HG03039 (cell line): ENCODE results near the gene PCBP3.
"Not testable (repeated sequence)": the region's sequence is repeated elsewhere in the genome, so short reads cannot be mapped to it uniquely, and the experiment has no call there.

Experiments
- ATAC-seq: cut with Tn5 transposase; IDR thresholded peaks from one replicate; pipeline ENCODE4 v1.9.1; 2021; ENCODE audit warnings: mild to moderate bottlenecking, moderate library complexity; ENCODE audit not compliant: unreplicated experiment

Gene PCBP3

DNA sequence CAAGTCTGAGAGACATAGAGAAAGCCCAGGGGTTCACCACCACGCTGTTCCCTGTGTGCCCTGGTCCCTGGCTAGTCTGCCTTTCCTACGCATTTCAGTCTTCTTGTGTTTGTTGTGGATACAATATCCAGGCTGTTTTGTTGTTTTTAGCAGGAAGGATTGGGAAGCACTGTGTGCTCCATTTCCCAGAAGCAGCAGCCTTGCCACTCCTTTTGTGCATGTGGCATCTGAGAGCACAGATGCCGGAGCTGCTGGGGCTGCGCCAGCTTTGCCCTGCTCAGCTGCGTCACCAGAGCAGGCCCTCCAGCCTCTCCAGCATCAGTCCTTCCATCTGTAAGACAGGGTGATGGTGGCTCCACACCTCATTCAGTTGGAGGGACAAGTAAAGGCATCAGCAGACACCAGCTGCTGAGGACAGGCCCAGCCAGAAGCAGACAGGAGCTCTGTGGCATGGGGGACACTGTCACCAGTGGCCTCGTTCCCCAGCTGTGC lies 243.6 kb downstream of the PCBP3 start:
- ATAC-seq = no peak

DNA sequence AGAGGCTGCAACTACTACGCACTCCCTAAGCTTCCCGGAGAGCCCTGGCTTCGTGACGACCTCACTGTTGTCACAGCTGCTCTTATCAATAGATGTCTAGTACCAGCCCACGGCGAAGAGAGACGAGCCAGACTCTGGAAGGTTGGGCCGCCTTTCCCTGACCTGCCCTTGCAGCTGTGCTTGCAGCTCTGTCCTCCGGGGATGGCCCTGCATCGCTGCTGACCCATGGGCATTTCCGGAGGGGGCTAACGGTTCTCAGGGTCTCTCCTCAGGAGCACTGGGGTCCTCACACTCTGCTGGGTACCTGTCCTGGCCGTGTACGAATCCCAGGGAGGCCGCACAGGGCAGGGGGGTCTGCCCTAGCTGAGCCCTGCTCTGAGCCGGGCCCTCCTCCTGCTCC lies 244.3 kb downstream of the PCBP3 start:
- no peak for ATAC-seq

DNA sequence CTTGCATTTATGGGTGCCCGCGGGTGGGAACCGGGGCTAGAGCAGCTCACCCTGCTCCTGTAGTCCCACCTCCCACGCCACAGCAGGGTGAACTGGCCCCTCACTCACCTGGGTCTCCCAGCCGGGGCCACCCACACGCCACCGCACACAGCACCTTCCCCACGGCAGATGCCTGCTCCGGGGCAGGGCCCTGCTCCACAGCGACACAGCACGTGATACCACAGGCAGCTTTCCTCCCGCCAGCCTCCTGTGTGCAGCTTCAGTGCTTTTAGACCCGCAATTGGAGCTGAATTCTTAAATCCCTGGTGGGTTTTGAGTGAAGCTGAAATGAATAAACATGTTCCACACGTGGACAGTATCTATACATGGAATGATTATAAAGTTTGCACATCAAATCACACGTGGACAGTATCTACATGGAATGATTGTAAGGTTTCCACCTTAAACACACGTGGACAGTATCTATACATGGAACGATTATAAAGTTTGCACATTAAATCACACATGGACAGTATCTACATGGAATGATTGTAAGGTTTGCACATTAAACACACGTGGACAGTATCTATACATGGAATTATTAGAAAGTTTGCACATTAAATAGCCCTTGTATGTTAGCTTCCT lies 245.0 kb downstream of the PCBP3 start:
- ATAC-seq = no peak

DNA sequence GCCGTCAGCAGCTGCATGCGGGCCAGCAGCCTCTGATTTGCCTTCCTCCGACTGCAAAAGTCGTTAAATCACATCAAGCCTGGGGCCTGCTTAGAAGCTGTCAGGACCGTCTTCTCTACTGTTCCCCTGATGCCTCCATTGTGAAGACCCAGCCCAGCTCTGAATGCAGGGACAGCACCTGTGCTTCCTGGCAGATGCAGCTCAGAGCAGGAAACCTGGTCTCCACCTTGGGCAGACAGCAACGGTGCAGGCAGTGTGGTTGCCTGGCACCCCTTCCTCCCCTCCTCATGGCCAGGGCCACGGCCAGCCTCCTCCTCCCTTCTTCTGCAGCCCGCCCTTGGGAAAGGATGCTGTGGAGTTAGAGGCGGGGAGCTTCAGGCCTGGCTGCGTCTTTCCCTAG lies 245.7 kb downstream of the PCBP3 start:
- no peak for ATAC-seq

DNA sequence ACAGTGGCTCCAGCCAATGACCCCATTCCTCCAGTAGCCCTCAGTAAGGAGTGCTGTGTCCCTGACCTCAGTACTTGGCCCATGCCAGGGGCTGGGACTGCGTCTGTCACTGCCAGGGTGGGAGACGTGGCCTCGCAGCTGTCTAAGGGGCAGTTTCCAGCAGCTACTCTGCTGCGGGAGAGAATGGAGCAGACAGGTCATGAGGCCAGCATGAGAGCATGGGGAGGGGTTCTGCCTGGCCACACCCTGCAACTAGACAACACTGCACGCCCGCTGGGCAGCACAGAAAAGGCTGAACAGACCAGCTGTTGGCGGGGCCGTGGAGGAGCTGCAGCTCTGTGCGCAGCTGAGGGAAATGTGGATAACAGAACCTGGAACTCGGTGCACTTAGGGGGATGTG lies 246.4 kb downstream of the PCBP3 start:
- ATAC-seq = no peak

DNA sequence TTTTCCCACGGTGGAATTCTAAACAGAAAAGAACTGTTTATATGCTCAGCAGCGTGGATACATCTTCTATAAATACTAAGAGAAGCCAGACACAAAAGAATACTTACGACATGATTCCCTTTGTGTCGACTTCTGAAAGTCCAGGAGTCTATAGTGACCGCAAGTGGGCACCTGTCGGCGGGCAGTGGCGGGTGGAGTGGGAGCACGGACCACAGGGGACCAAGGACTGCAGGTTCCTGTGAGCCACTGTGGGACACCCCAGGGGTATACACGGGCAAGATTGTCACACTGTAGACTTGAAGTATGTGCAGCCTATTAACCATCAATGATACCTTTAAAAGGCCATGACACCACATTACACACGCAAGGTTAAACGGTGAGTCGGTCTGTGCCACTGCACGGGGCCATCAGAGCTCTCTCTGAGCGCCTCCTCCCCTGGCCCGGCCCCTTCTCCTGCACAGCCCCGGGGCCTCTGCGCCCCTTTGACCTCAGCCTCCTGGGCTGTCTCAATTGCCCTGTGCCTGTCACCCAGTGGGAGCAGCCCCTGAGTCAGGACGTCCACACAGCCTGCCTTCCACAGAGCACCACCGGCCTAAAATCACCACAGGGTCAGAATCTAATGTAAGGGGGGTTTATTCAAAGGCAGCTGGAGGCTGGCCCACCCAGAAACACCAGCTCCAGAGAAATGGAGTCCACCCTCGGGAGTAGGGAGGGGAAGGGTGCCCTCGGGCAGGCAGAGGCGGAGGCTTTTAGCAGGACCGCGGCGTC lies 248.0 kb downstream of the PCBP3 start:
- no peak for ATAC-seq

GRCh38 chr21:45892156-45892915 lies 248.8 kb downstream of the PCBP3 start:
- ATAC-seq = no peak

DNA sequence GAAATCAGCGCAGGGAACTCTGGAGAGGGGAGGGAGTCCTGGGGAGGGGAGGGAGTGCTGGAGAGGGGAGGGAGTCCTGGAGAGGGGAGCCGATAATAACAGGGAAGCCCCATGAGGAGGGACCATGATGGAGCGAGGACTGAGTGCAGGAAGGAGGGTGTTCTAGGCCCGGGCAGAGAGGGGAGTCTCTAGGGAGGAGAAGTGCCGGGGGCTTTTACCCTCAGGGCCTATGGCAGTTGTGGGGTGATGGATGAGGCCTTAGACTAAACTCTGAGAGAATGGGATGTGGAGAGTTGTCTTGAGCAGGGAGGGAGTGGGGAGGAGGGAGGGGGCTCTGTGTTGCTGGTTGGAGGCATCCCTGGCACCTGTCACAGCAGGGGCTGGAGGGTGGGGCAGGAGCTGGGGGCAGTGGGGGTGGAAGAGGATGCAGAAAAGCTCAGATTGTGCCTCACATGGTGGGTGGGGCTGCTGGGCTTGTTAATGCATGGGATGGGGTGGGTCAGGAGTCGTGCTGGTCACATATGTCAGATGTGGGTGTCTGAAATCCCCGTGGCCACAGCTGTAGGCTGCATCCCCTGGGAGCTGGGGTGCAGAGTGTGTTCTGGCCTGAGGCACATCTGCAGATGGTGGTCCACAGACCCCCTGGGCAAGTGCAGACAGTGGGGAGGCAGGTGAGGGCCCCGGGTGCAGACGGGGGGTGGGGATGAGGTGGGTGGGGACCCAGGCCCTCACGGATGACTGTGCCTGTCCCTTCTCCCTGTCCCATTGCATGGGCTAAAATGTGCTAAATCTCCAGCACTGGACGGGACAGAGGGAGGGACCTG lies 249.6 kb downstream of the PCBP3 start:
- ATAC-seq = no peak

DNA sequence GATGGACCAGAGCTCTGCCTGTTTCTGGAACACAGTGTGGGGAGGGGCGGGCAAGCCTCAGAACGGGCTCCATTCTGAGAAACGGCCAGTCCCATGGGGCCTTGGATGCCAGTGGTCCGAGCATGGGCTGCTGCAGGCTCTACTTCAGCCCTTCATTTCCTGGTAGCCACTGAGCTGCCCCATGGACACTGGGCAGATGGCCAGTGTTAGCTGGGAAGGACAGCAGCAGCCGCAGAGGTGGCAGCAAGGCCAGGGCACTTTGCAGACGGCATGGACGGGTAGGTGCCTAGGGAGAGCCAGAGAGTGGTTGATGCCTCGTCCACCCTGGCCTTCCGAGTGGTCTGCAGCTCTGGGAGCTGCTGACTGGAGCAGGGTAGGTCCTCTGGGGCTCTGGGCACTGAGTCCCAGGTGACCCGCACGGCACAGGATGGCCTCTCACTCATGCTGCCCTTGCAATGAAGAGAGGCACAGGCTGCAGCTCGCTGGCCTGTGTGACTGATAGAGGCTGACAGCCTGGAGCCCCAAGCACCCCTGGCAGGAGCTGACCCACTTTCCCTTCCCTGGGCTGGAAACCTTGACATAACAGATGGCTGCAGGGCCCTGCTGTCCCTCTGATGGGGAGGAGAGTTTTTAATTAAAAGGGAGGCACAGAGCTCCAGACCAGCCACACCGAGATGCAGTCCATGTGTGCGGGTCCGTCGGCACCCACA lies 250.4 kb downstream of the PCBP3 start:
- ATAC-seq = no peak

GRCh38 chr21:45894450-45894825 lies 250.9 kb downstream of the PCBP3 start:
- no peak for ATAC-seq

- ATAC-seq = no peak
Observed at GRCh38 chr21:45894906-45895777, 251.6 kb downstream of the PCBP3 start.

DNA sequence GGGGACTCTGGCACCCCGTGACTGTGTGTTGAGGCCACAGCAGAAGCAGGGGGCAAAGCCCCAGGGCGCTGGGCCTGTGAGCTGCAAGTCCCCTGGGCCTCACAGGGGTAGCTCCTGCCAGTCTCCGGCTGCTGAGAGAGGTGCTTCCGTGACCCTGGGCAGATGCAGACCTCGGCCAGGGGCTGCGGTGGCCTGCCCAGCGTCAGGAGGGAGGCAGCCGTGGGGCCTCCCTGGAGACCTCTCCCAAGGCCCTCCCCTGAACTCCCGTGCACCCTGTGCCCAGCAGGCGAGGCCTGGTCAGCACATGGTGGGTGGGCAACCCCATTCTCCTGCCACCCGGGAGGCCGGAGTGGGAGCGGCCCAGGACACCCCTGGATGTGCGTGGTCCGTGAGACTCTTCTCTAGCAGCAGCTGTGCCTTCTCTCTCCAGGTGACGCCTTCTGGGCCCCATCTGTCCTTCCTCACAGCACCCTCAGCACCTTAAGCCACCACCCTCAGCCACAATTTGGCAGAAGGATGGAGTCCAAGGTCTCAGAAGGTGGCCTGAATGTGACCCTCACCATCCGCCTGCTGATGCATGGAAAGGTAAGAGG lies 252.3 kb downstream of the PCBP3 start:
- ATAC-seq = no peak

DNA sequence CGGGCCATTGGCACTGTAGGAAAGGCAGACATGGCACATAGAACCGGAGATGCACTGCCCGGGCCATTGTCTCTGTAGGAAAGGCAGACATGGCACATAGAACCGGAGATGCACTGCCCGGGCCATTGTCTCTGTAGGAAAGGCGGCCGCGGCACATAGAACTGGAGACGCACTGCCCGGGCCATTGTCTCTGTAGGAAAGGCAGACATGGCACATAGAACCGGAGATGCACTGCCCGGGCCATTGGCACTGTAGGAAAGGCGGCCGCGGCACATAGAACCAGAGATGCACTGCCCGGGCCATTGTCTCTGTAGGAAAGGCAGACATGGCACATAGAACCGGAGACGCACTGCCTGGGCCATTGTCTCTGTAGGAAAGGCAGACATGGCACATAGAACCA lies 252.9 kb downstream of the PCBP3 start:
- ATAC-seq = not testable (repeated sequence)

GRCh38 chr21:45897191-45898027 lies 253.9 kb downstream of the PCBP3 start:
- no peak for ATAC-seq

- ATAC-seq = no peak
Observed at GRCh38 chr21:45898028-45898350, 254.5 kb downstream of the PCBP3 start.

- no peak for ATAC-seq
Observed at GRCh38 chr21:45898781-45899180, 255.3 kb downstream of the PCBP3 start.

DNA sequence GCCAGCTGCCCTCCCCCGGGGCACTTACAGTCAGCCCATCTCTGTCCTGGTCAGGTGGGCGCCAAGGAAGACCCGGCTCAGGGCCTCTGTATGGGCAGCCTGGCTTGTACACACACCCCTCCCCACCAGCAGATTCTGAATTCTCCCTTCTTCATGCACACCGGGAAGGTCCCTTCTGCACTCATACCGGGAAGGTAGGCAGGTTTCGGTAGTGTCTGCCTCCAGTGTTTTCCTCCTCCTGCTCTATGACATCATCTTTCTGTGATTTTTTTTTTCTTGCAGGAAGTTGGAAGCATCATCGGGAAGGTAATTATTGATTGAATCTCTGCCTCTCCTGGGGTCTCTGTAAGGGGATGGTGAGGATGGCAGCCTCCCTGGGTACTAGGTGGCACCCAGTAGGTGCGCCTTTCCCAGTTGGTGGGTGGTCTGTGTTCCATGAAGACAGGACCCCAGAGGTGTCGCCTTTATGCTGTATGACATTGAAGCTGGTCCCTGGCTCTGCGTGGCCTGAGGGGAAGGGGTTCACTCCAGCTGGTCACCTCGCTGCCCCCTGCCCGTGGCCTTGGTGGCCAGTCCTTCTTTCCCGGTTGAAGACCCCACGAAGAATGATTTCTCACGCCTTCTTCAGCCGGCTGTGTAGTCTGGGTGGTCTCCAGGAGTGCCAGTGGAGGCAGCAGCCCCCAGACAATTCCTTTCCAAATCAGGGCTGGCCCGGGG lies 255.9 kb downstream of the PCBP3 start:
- no peak for ATAC-seq
